HK-2 (cell line): ENCODE results near the gene SELENOS.

ENCODE experiments used
- DNase-seq: peaks from one replicate; pipeline ENCODE4 v3.0.0-alpha.2; 2018; ENCODE audit not compliant: unreplicated experiment

Gene SELENOS

GRCh38 chr15:101277038-101277822 lies at the start of gene SELENOS:
Gene SELENOS, minus strand, starts transcription at chr15:101277485. Its CDS starts 68 bp downstream, at chr15:101277417.
- DNase-seq: peak; percentile 74

GRCh38 chr15:101326462-101327146 lies 49.3 kb upstream of the SELENOS start:
- DNase-seq: no peak

GRCh38 chr15:101326026-101326315 lies 48.7 kb upstream of the SELENOS start:
- no peak for DNase-seq

GRCh38 chr15:101325263-101326025 lies 48.2 kb upstream of the SELENOS start:
- no peak for DNase-seq

- DNase-seq: no peak
Measured at GRCh38 chr15:101324524-101325177, 47.4 kb upstream of the SELENOS start.

- DNase-seq: no peak
Measured at GRCh38 chr15:101323793-101324523, 46.7 kb upstream of the SELENOS start.

GRCh38 chr15:101322854-101323477 lies 45.7 kb upstream of the SELENOS start:
- no peak for DNase-seq

GRCh38 chr15:101322016-101322695 lies 44.9 kb upstream of the SELENOS start:
- DNase-seq: no peak

- no peak for DNase-seq
Measured at GRCh38 chr15:101320501-101321052, 43.3 kb upstream of the SELENOS start.

GRCh38 chr15:101318839-101319238 lies 41.6 kb upstream of the SELENOS start:
- DNase-seq: no peak

GRCh38 chr15:101318147-101318819 lies 41.0 kb upstream of the SELENOS start:
- DNase-seq: no peak

- DNase-seq: no peak
Measured at GRCh38 chr15:101317336-101317872, 40.1 kb upstream of the SELENOS start.

GRCh38 chr15:101316529-101316928 lies 39.2 kb upstream of the SELENOS start:
- no peak for DNase-seq

- no peak for DNase-seq
Measured at GRCh38 chr15:101315736-101316135, 38.5 kb upstream of the SELENOS start.

GRCh38 chr15:101314336-101315125 lies 37.2 kb upstream of the SELENOS start:
- no peak for DNase-seq

- DNase-seq: no peak
Measured at GRCh38 chr15:101313041-101313761, 35.9 kb upstream of the SELENOS start.

- no peak for DNase-seq
Measured at GRCh38 chr15:101310508-101310907, 33.2 kb upstream of the SELENOS start.

GRCh38 chr15:101310161-101310480 lies 32.8 kb upstream of the SELENOS start:
- DNase-seq: no peak
